ENCODE results near the gene ARTN.

The ARTN gene

GRCh38 chr1:43958351-43959255 lies 25.0 kb downstream of the ARTN start:
- Histone ChIP-seq H3F3A (ENCODE audit: low read depth) (no peaks in the 10 kb centered on the region), H3K9me3 (ENCODE audit: insufficient read depth, low read depth, low read length) (no peaks in the 10 kb centered on the region), H3K9me2 (replicated peaks; ENCODE audit: low read depth, low read length) (no peaks in the 10 kb centered on the region), H3K36me3 (ENCODE audit: insufficient read depth, low read length) (no peaks in the 10 kb centered on the region), H2AFZ (ENCODE audit: low read length) (no peak overlapping the region), H3K9ac (ENCODE audit: low read depth, low read length, poor library complexity, severe bottlenecking) (no peak overlapping the region), H3K4me2 (ENCODE audit: low read depth, low read length, poor library complexity, severe bottlenecking) (no peak overlapping the region), H3K79me2 (ENCODE audit: insufficient read depth, low read length) (no peaks in the 10 kb centered on the region), H3K4me1 (ENCODE audit: insufficient read depth, low read length, poor library complexity, severe bottlenecking) (no peaks in the 10 kb centered on the region), H4K20me1 (ENCODE audit: insufficient read depth, low read length, poor library complexity, severe bottlenecking) (no peaks in the 10 kb centered on the region), H3K4me3 (ENCODE audit: low read length, poor library complexity, severe bottlenecking) (no peak overlapping the region), H3K27me3 (ENCODE audit: insufficient read depth, low read length, poor library complexity, severe bottlenecking) (no peaks in the 10 kb centered on the region)
- no peak for TF ChIP-seq EZH2phosphoT487 (IDR thresholded peaks at IDR 0.05; ENCODE audit: borderline replicate concordance)
- TF ChIP-seq, protein P1, sequence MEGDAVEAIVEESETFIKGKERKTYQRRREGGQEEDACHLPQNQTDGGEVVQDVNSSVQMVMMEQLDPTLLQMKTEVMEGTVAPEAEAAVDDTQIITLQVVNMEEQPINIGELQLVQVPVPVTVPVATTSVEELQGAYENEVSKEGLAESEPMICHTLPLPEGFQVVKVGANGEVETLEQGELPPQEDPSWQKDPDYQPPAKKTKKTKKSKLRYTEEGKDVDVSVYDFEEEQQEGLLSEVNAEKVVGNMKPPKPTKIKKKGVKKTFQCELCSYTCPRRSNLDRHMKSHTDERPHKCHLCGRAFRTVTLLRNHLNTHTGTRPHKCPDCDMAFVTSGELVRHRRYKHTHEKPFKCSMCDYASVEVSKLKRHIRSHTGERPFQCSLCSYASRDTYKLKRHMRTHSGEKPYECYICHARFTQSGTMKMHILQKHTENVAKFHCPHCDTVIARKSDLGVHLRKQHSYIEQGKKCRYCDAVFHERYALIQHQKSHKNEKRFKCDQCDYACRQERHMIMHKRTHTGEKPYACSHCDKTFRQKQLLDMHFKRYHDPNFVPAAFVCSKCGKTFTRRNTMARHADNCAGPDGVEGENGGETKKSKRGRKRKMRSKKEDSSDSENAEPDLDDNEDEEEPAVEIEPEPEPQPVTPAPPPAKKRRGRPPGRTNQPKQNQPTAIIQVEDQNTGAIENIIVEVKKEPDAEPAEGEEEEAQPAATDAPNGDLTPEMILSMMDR (conservative IDR thresholded peaks at IDR 0.05; ENCODE audit: low read length), result no peak

- no peaks in the 10 kb centered on the region for H3F3A ChIP-seq (ENCODE audit: low read depth)
- H2AFZ ChIP-seq (ENCODE audit: low read length), result no peak overlapping the region
- no peaks in the 10 kb centered on the region for H3K9me2 ChIP-seq (replicated peaks; ENCODE audit: low read depth, low read length)
- H3K36me3 ChIP-seq (ENCODE audit: insufficient read depth, low read length), result no peaks in the 10 kb centered on the region
- H3K9ac ChIP-seq (ENCODE audit: low read depth, low read length, poor library complexity, severe bottlenecking), result no peak overlapping the region
- TF ChIP-seq, protein P1 (conservative IDR thresholded peaks at IDR 0.05; ENCODE audit: low read length), result no peak
- TF ChIP-seq EZH2phosphoT487 (IDR thresholded peaks at IDR 0.05; ENCODE audit: borderline replicate concordance), result no peak
- no peaks in the 10 kb centered on the region for H4K20me1 ChIP-seq (ENCODE audit: insufficient read depth, low read length, poor library complexity, severe bottlenecking)
- no peaks in the 10 kb centered on the region for H3K4me1 ChIP-seq (ENCODE audit: insufficient read depth, low read length, poor library complexity, severe bottlenecking)
- no peaks in the 10 kb centered on the region for H3K27me3 ChIP-seq (ENCODE audit: insufficient read depth, low read length, poor library complexity, severe bottlenecking)
- H3K9me3 ChIP-seq (ENCODE audit: insufficient read depth, low read depth, low read length), result no peaks in the 10 kb centered on the region
- H3K4me2 ChIP-seq (ENCODE audit: low read depth, low read length, poor library complexity, severe bottlenecking), result no peak overlapping the region
- no peaks in the 10 kb centered on the region for H3K79me2 ChIP-seq (ENCODE audit: insufficient read depth, low read length)
- no peak overlapping the region for H3K4me3 ChIP-seq (ENCODE audit: low read length, poor library complexity, severe bottlenecking)
Measured at GRCh38 chr1:43960798-43961197, 27.2 kb downstream of the ARTN start.

- Histone ChIP-seq H3K4me1 (ENCODE audit: insufficient read depth, low read length, poor library complexity, severe bottlenecking) (no peaks in the 10 kb centered on the region), H3K9me2 (replicated peaks; ENCODE audit: low read depth, low read length) (no peaks in the 10 kb centered on the region)
Measured at GRCh38 chr1:43961692-43962091, 28.1 kb downstream of the ARTN start.

More at GRCh38 chr1:43961692-43962091, 28.1 kb downstream of the ARTN start:
- Histone ChIP-seq H2AFZ (ENCODE audit: low read length) (no peak overlapping the region), H3F3A (ENCODE audit: low read depth) (no peaks in the 10 kb centered on the region), H3K79me2 (ENCODE audit: insufficient read depth, low read length) (no peaks in the 10 kb centered on the region), H3K27me3 (ENCODE audit: insufficient read depth, low read length, poor library complexity, severe bottlenecking) (no peaks in the 10 kb centered on the region), H3K9me3 (ENCODE audit: insufficient read depth, low read depth, low read length) (no peaks in the 10 kb centered on the region), H4K20me1 (ENCODE audit: insufficient read depth, low read length, poor library complexity, severe bottlenecking) (no peaks in the 10 kb centered on the region), H3K4me2 (ENCODE audit: low read depth, low read length, poor library complexity, severe bottlenecking) (no peak overlapping the region), H3K36me3 (ENCODE audit: insufficient read depth, low read length) (no peaks in the 10 kb centered on the region), H3K4me3 (ENCODE audit: low read length, poor library complexity, severe bottlenecking) (no peak overlapping the region), H3K9ac (ENCODE audit: low read depth, low read length, poor library complexity, severe bottlenecking) (no peak overlapping the region)
- TF ChIP-seq, protein P1 (conservative IDR thresholded peaks at IDR 0.05; ENCODE audit: low read length), result no peak
- TF ChIP-seq EZH2phosphoT487 (IDR thresholded peaks at IDR 0.05; ENCODE audit: borderline replicate concordance), result no peak

Data from Loucy (cell line).